Measurements from ENCODE around the gene RAB20. TPM values are rescaled to one million over a fixed set of nuclear protein-coding genes. Genes with fewer than 3 reads are reported as not detected.

The RAB20 gene
- total and polyA plus RNA-seq, 3 donors from 2014 or later = 22.0 to 41.1 (median 27.2) TPM

- no peaks in the 10 kb centered on the region for H3K36me3 ChIP-seq (ENCODE audit: low read depth, missing control alignments)
- intact Hi-C loops (cut with DNase I; ENCODE audit: low total_unique reads) = no loop called here
- no peaks in the 10 kb centered on the region for H3K9me3 ChIP-seq
- H3K4me1 ChIP-seq = peaks cover 10% of the 10 kb centered on the region
- H3K27ac ChIP-seq = no peak overlapping the region
- no peak overlapping the region for H3K4me3 ChIP-seq
- no peak for DNase-seq
- 69 to 85% methylated on average over 3 to 5 of the region's 5 CpGs for WGBS, 2 donors
- no peaks in the 10 kb centered on the region for H3K27me3 ChIP-seq
- TF ChIP-seq CTCF (IDR thresholded peaks at IDR 0.05) (no peak), POLR2A (IDR thresholded peaks at IDR 0.05) (no peak)
Measured at GRCh38 chr13:110480161-110480560, 81.4 kb downstream of the RAB20 start.

- TF ChIP-seq POLR2A (IDR thresholded peaks at IDR 0.05) = no peak
- no peak for TF ChIP-seq CTCF (IDR thresholded peaks at IDR 0.05)
- no peaks in the 10 kb centered on the region for H3K36me3 ChIP-seq (ENCODE audit: low read depth, missing control alignments)
- 49 to 72% methylated on average over 7 to 11 of the region's 11 CpGs for WGBS, 2 donors
- intact Hi-C loops (cut with DNase I; ENCODE audit: low total_unique reads) = no loop called here
- peaks cover 10% of the 10 kb centered on the region for H3K4me1 ChIP-seq
- no peak overlapping the region for H3K4me3 ChIP-seq
- no peak for DNase-seq
- H3K27me3 ChIP-seq = no peaks in the 10 kb centered on the region
- no peak overlapping the region for H3K27ac ChIP-seq
- no peaks in the 10 kb centered on the region for H3K9me3 ChIP-seq
Measured at GRCh38 chr13:110479648-110480047, 81.9 kb downstream of the RAB20 start.

- 83 to 85% methylated on average over 6 of the region's 6 CpGs for WGBS, 2 donors
Measured at GRCh38 chr13:110479215-110479545, 82.3 kb downstream of the RAB20 start.

GRCh38 chr13:110478405-110479214 lies 82.9 kb downstream of the RAB20 start:
- H3K27me3 ChIP-seq = no peaks in the 10 kb centered on the region
- 84 to 86% methylated on average over 9 to 16 of the region's 16 CpGs for WGBS, 2 donors
- H3K36me3 ChIP-seq (ENCODE audit: low read depth, missing control alignments) = no peaks in the 10 kb centered on the region
- H3K27ac ChIP-seq = peak overlapping the region in 1 of 2 donors; percentile 25
- DNase-seq = no peak
- H3K4me3 ChIP-seq = no peak overlapping the region
- TF ChIP-seq CTCF (IDR thresholded peaks at IDR 0.05) (no peak), POLR2A (IDR thresholded peaks at IDR 0.05) (no peak)
- no peaks in the 10 kb centered on the region for H3K9me3 ChIP-seq
- H3K4me1 ChIP-seq = peaks cover 10% of the 10 kb centered on the region
- intact Hi-C loops (cut with DNase I; ENCODE audit: low total_unique reads) = no loop called here

More at GRCh38 chr13:110479215-110479545, 82.3 kb downstream of the RAB20 start:
- peak overlapping the region in 1 of 2 donors; percentile 25 for H3K27ac ChIP-seq
- no peaks in the 10 kb centered on the region for H3K27me3 ChIP-seq
- intact Hi-C loops (cut with DNase I; ENCODE audit: low total_unique reads) = no loop called here
- H3K4me1 ChIP-seq = peaks cover 10% of the 10 kb centered on the region
- TF ChIP-seq CTCF (IDR thresholded peaks at IDR 0.05) (no peak), POLR2A (IDR thresholded peaks at IDR 0.05) (no peak)
- no peaks in the 10 kb centered on the region for H3K9me3 ChIP-seq
- H3K4me3 ChIP-seq = no peak overlapping the region
- H3K36me3 ChIP-seq (ENCODE audit: low read depth, missing control alignments) = no peaks in the 10 kb centered on the region
- no peak for DNase-seq

Data from testis (tissue), 3 donors.